Omental fat pad (tissue), 4 donors: ENCODE results near the gene LDLRAP1. TPM values are rescaled to one million over a fixed set of nuclear protein-coding genes. Genes with fewer than 3 reads are reported as not detected.

Source experiments
- ATAC-seq: fragments of 150-250 bp; one replicate; pipeline ENCODE4 v1.9.1; 2016; ENCODE audit warnings: mild to moderate bottlenecking, moderate library complexity; ENCODE audit not compliant: low FRiP score
- DNase-seq: peaks from one replicate; pipeline ENCODE4 v3.0.0-alpha.2; 2019; ENCODE audit warnings: low spot score
- total RNA-seq, 4 donors: library from RNA; depleted of rRNA; stranded (reverse); fragments of >200 nt; gene quantifications; one replicate each; pipeline ENCODE4 v1.1.0, GENCODE V29; 2016
- TF ChIP-seq, protein P1 (sequence below), 3 donors: fragments of 450-650 bp; IDR thresholded peaks; one replicate each; pipeline ENCODE4 v1.5.1; 2016 to 2017; ENCODE audit warnings: antibody characterized with exemption in 3 of 3, mild to moderate bottlenecking in 3 of 3, moderate library complexity in 2 of 3

LDLRAP1 gene
- total RNA-seq, 4 donors from 2014 or later, result 7.1 to 18.7 (median 15.8) TPM

DNA sequence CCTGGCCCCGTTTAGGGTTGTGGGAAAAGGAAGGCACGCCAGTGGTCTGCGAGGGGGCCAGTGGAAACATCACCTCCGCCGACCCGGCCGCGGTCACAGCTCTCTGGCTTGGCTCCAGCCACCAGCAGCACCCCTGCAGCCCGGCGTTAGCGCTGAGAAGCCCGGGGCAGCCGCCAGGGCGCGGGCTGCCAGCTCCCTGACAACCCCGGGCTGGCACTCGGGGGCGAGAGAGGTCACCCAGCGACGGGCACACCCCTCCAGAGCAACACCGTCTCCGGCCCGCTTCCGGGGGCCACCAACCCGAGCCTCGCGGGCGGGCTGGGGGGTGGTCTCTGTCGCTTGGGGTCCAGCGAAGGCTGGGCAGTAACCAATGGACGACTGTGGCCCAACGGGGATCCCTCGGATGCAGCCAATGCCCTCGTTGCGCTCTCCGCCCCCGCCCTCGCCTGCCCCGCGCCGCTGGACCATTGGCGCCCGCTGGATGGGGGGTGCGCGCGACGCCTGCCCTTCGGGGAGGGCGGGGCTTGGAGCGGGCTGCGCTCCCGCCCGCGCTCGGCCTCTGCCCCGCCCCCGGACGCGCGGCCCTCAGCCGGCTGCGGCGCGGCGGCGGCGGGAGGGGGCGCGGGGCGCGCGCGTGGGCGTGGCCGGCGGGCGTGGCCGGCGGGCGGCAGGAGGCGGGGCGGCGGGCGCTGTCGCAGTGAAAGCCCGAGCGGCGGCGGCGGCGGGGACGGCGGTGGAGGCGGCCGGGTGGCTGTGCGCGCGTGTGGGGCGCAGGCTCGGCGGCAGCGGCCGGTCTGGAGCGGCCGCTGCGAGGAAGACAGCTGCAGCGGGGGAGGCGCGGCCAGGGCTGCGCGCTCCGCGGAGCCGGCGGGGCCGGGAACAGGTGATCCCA is 72.9 kb downstream of the LDLRAP1 start, which contains the start of gene MAN1C1:
TSS of gene MAN1C1 (plus strand) at position 697 of the 892 bp plus-strand sequence. CDS start 1,007 bp downstream, outside the sequence.
- DNase-seq, result peak; percentile 47
- peak; percentile 89 for ATAC-seq
- TF ChIP-seq, protein P1, sequence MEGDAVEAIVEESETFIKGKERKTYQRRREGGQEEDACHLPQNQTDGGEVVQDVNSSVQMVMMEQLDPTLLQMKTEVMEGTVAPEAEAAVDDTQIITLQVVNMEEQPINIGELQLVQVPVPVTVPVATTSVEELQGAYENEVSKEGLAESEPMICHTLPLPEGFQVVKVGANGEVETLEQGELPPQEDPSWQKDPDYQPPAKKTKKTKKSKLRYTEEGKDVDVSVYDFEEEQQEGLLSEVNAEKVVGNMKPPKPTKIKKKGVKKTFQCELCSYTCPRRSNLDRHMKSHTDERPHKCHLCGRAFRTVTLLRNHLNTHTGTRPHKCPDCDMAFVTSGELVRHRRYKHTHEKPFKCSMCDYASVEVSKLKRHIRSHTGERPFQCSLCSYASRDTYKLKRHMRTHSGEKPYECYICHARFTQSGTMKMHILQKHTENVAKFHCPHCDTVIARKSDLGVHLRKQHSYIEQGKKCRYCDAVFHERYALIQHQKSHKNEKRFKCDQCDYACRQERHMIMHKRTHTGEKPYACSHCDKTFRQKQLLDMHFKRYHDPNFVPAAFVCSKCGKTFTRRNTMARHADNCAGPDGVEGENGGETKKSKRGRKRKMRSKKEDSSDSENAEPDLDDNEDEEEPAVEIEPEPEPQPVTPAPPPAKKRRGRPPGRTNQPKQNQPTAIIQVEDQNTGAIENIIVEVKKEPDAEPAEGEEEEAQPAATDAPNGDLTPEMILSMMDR (IDR thresholded peaks at IDR 0.05), result peak in 1 of 3 donors; percentile 15

GRCh38 chr1:25616987-25617624 is 73.7 kb downstream of the LDLRAP1 start:
- DNase-seq, result no peak
- TF ChIP-seq, protein P1 (IDR thresholded peaks at IDR 0.05), result no peak
- ATAC-seq, result no peak

- ATAC-seq, result no peak
- TF ChIP-seq, protein P1 (IDR thresholded peaks at IDR 0.05), result no peak
- no peak for DNase-seq
Measured at GRCh38 chr1:25617625-25618432, 74.4 kb downstream of the LDLRAP1 start.

DNA sequence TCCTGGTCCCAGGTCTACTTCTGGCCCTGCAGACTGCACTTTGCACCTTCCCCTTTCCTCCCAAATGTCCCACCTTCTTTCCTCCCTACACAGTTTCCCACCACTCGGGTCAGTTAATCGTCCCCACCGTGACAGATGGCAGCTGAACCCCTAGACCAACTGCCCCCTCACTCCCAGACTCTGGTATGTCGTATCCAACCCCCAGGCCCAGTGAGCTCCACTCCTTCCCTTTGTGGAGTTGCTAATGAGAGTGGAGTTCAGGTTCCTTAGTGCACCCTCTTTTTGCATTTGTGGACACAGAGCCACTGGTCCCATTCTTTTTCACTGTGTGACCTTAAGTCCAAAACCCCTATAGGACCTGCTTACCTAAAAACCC is 75.0 kb downstream of the LDLRAP1 start:
- ATAC-seq (no peak), DNase-seq (no peak)
- TF ChIP-seq, protein P1 (IDR thresholded peaks at IDR 0.05), result no peak

Other genes starting within 250 kb of the LDLRAP1 start
- gene TMEM50A, start 205.3 kb upstream of the LDLRAP1 start, total RNA-seq, result 100 to 1,000 TPM in 1 of 4 donors, 10 to 100 TPM in 3; 81.1 to 130 (median 96.6) TPM
- gene RHCE, start 122.8 kb upstream of the LDLRAP1 start, total RNA-seq, result under 1 TPM in 1 of 4 donors, not detected in 3; 0.44 TPM
- gene MACO1, start 112.7 kb upstream of the LDLRAP1 start, total RNA-seq, result 10 to 100 TPM; 13.0 to 16.6 (median 15.7) TPM
- 10 to 100 TPM; 21.0 to 47.4 (median 24.4) TPM for gene MAN1C1, start 73.2 kb downstream of the LDLRAP1 start, total RNA-seq